ENCODE measurements around the gene CACNA1C. TPM values are rescaled to one million over a fixed set of nuclear protein-coding genes. Genes with fewer than 3 reads are reported as not detected.

CACNA1C gene
- total RNA-seq, 1 experiment from 2014 or later = not detected

GRCh38 chr12:2608608-2608945, 555.8 kb downstream of the CACNA1C start:
- H3K4me3 ChIP-seq = no peak overlapping the region
- POLR2A ChIA-PET (ENCODE audit: unreplicated experiment) = no interaction called here
- no peak overlapping the region for H2AFZ ChIP-seq
- no peaks in the 10 kb centered on the region for H3K4me1 ChIP-seq (replicated peaks; ENCODE audit: insufficient read depth)
- no peaks in the 10 kb centered on the region for H3F3A ChIP-seq (ENCODE audit: insufficient read depth, low read depth)
- H3K9me3 ChIP-seq (ENCODE audit: insufficient read depth, low read depth) = no peaks in the 10 kb centered on the region
- intact Hi-C loops (cut with micrococcal nuclease; ENCODE audit: unreplicated experiment) = no loop called here
- no TSS peak for BruUV-seq (replicated peaks)
- H4K20me1 ChIP-seq (ENCODE audit: insufficient read depth) = no peaks in the 10 kb centered on the region
- no peaks in the 10 kb centered on the region for H3K36me3 ChIP-seq (ENCODE audit: low read depth)
- CTCF ChIA-PET = no interaction called here
- H3K79me2 ChIP-seq (ENCODE audit: low read depth) = no peaks in the 10 kb centered on the region
- H3K4me2 ChIP-seq = no peak overlapping the region
- H3K9me2 ChIP-seq (ENCODE audit: insufficient read depth) = no peaks in the 10 kb centered on the region
- no peak overlapping the region for H3K27ac ChIP-seq
- TF ChIP-seq EZH2 (IDR thresholded peaks at IDR 0.05; ENCODE audit: low read depth) (no peak), CTCF (conservative IDR thresholded peaks at IDR 0.05) (no peak)
- no peak for DNase-seq
- peaks cover 100% of the 10 kb centered on the region for H3K27me3 ChIP-seq (ENCODE audit: insufficient read depth, low read depth)

GRCh38 chr12:2609020-2609419, 556.2 kb downstream of the CACNA1C start:
- Histone ChIP-seq H3K4me1 (replicated peaks; ENCODE audit: insufficient read depth) (no peaks in the 10 kb centered on the region), H3K27me3 (ENCODE audit: insufficient read depth, low read depth) (peaks cover 100% of the 10 kb centered on the region), H3K4me3 (no peak overlapping the region), H3F3A (ENCODE audit: insufficient read depth, low read depth) (no peaks in the 10 kb centered on the region), H3K79me2 (ENCODE audit: low read depth) (no peaks in the 10 kb centered on the region), H2AFZ (no peak overlapping the region), H3K4me2 (no peak overlapping the region), H3K27ac (no peak overlapping the region), H3K36me3 (ENCODE audit: low read depth) (no peaks in the 10 kb centered on the region), H3K9me2 (ENCODE audit: insufficient read depth) (no peaks in the 10 kb centered on the region), H3K9me3 (ENCODE audit: insufficient read depth, low read depth) (no peaks in the 10 kb centered on the region), H4K20me1 (ENCODE audit: insufficient read depth) (no peaks in the 10 kb centered on the region)
- POLR2A ChIA-PET (ENCODE audit: unreplicated experiment) = no interaction called here
- BruUV-seq (replicated peaks) = no TSS peak
- CTCF ChIA-PET = no interaction called here
- intact Hi-C loops (cut with micrococcal nuclease; ENCODE audit: unreplicated experiment) = no loop called here
- TF ChIP-seq CTCF (conservative IDR thresholded peaks at IDR 0.05) = no peak
- no peak for TF ChIP-seq EZH2 (IDR thresholded peaks at IDR 0.05; ENCODE audit: low read depth)
- no peak for DNase-seq

- H3K4me2 ChIP-seq = no peak overlapping the region
- intact Hi-C loops (cut with micrococcal nuclease; ENCODE audit: unreplicated experiment) = no loop called here
- no peak overlapping the region for H3K27ac ChIP-seq
- no peaks in the 10 kb centered on the region for H3K9me2 ChIP-seq (ENCODE audit: insufficient read depth)
- H4K20me1 ChIP-seq (ENCODE audit: insufficient read depth) = no peaks in the 10 kb centered on the region
- no peaks in the 10 kb centered on the region for H3K4me1 ChIP-seq (replicated peaks; ENCODE audit: insufficient read depth)
- no peaks in the 10 kb centered on the region for H3K9me3 ChIP-seq (ENCODE audit: insufficient read depth, low read depth)
- no peaks in the 10 kb centered on the region for H3K79me2 ChIP-seq (ENCODE audit: low read depth)
- no peaks in the 10 kb centered on the region for H3K36me3 ChIP-seq (ENCODE audit: low read depth)
- peaks cover 100% of the 10 kb centered on the region for H3K27me3 ChIP-seq (ENCODE audit: insufficient read depth, low read depth)
- TF ChIP-seq CTCF (conservative IDR thresholded peaks at IDR 0.05) (no peak), EZH2 (IDR thresholded peaks at IDR 0.05; ENCODE audit: low read depth) (no peak)
- H2AFZ ChIP-seq = no peak overlapping the region
- no peaks in the 10 kb centered on the region for H3F3A ChIP-seq (ENCODE audit: insufficient read depth, low read depth)
- no peak overlapping the region for H3K4me3 ChIP-seq
- CTCF ChIA-PET = no interaction called here
- BruUV-seq (replicated peaks) = no TSS peak
- POLR2A ChIA-PET (ENCODE audit: unreplicated experiment) = no interaction called here
- no peak for DNase-seq
Observed at GRCh38 chr12:2610358-2610757, 557.6 kb downstream of the CACNA1C start.

All from PC-9 (cell line).